GM12873 (cell line): ENCODE data around the gene ANO10.

Experiments used
- TF ChIP-seq, protein P1 (sequence below): IDR thresholded peaks from 2 replicates; pipeline ENCODE4 v1.5.1; 2012; ENCODE audit warnings: low read depth, mild to moderate bottlenecking, moderate library complexity, low read length, control low read depth; ENCODE audit not compliant: insufficient read depth; ENCODE audit errors: missing control alignments

The ANO10 gene

GRCh38 chr3:43540624-43541023, 81.2 kb downstream of the ANO10 start:
- TF ChIP-seq, protein P1, sequence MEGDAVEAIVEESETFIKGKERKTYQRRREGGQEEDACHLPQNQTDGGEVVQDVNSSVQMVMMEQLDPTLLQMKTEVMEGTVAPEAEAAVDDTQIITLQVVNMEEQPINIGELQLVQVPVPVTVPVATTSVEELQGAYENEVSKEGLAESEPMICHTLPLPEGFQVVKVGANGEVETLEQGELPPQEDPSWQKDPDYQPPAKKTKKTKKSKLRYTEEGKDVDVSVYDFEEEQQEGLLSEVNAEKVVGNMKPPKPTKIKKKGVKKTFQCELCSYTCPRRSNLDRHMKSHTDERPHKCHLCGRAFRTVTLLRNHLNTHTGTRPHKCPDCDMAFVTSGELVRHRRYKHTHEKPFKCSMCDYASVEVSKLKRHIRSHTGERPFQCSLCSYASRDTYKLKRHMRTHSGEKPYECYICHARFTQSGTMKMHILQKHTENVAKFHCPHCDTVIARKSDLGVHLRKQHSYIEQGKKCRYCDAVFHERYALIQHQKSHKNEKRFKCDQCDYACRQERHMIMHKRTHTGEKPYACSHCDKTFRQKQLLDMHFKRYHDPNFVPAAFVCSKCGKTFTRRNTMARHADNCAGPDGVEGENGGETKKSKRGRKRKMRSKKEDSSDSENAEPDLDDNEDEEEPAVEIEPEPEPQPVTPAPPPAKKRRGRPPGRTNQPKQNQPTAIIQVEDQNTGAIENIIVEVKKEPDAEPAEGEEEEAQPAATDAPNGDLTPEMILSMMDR, result no peak

DNA sequence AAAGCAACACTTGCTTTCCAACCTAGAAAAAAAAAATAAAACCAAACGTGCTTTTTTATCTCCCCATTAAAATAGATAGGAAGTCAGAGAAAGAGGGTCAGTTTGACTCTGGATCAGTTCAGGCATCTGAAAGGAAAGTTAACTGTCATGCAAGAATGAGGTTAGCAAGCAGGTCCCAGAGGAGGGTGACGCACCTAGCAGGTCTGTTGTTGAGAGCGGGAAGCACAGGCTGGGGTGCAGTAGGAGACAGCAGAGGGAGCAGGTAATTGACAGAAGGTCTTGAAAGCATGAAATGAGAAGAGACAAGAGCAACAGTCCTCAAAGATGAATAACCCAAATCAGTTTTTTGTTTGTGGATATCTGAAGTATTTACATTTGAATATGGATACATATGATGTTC, 82.5 kb downstream of the ANO10 start:
- TF ChIP-seq, protein P1, result no peak

GRCh38 chr3:43537225-43537624, 84.6 kb downstream of the ANO10 start:
- TF ChIP-seq, protein P1, result no peak

DNA sequence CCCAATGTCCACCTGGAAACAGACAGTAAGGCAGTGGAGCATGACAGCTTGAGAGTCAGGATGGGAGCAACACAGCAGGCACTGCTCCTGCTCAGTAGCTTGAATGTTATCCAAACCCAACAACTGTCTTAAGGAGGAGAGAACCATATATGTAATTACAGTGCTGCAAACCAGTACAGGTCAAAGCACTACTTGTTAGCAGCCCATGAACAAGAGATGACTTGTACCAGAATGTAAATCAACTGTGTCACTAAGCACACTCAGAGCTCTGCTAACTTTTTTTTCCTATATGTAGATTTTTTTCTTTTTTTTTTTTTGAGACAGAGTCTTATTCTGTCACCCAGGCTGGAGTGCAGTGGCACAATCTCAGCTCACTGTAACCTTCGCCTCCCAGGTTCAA, 87.1 kb downstream of the ANO10 start:
- TF ChIP-seq, protein P1, result no peak

DNA sequence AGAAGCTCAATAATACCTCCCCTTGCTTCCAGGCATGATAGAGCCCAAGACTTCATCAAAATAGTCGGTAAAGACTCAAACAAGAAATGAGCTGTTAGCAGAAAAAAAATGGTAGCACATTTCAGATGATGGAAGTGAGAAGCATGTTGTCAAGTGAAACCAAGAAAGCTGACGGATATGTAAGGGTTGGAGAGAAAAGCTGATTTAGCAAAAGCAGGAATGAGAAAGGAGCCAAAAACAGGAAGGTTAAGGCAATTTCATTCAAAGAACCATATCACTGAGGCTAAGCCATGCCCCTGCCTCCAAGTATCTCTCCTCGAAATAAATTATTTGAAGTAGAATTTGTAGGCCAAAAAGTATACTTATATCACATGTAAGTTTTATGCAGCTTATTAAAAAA, 88.8 kb downstream of the ANO10 start:
- TF ChIP-seq, protein P1, result no peak

GRCh38 chr3:43531835-43532234, 90.0 kb downstream of the ANO10 start:
- TF ChIP-seq, protein P1, result no peak

DNA sequence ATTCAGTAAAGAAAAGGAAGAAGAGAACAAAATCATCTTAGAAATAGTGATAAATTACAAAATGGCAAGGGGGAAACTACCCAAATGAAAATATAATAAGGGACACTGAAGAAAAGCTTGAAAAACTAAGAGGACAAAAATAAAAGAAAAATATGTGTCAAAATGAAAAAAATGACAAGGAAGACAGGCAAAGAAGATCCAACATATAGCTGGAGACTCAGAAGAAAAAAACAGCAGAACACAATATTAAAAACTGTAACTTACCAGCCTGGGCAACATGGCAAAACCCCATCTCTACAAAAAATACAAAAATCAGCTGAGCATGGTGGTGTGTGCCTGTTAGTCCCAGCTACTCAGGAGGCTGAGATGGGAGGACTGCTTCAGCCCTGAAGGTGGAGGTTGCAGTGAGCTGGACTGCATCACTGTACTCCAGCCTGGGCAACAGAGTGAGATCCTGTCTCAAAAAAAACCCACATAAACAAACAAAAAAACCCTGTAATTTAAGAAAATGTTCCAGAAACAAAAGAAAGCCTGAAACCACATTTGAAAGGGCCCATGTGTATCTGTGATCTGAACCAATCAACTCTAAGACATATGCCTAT, 93.2 kb downstream of the ANO10 start:
- TF ChIP-seq, protein P1, result no peak

GRCh38 chr3:43526956-43527355, 94.9 kb downstream of the ANO10 start:
- TF ChIP-seq, protein P1, result no peak
